Measurements from ENCODE around the gene TMEM14B.

TMEM14B gene

DNA sequence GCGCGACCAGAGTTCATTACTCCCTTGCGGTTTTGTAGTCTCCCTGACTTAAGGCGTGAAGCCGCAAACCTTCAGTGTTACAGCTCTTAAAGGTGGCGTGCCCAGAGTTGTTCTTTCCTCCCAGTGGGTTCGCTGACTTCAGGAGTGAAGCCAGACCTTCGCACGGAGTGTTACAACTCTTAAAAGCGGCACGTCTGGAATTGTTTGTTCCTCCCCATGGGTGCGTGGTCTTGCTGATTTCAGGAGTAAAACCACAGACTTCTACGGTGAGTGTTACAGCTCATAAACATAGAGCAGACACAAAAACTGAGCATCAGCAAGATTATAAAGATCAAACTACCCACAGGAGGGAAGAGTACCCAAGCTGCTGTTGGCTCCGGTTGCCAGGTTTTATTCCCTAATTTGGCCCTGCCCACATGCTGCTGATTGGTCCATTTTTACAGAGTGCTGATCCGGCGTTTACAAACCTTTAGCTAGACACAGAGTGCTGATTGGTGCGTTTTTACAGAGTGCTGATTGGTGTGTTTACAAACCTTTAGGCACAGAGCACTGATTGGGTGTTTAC lies 14.4 kb upstream of the TMEM14B start:
- no peak for DNase-seq (ENCODE audit: low read depth in 1 of 2, low spot score in 1 of 2)
- TF ChIP-seq, protein P1, sequence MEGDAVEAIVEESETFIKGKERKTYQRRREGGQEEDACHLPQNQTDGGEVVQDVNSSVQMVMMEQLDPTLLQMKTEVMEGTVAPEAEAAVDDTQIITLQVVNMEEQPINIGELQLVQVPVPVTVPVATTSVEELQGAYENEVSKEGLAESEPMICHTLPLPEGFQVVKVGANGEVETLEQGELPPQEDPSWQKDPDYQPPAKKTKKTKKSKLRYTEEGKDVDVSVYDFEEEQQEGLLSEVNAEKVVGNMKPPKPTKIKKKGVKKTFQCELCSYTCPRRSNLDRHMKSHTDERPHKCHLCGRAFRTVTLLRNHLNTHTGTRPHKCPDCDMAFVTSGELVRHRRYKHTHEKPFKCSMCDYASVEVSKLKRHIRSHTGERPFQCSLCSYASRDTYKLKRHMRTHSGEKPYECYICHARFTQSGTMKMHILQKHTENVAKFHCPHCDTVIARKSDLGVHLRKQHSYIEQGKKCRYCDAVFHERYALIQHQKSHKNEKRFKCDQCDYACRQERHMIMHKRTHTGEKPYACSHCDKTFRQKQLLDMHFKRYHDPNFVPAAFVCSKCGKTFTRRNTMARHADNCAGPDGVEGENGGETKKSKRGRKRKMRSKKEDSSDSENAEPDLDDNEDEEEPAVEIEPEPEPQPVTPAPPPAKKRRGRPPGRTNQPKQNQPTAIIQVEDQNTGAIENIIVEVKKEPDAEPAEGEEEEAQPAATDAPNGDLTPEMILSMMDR (IDR thresholded peaks at IDR 0.05; ENCODE audit: insufficient read depth, low read length): no peak
- TF ChIP-seq GABPA (IDR thresholded peaks at IDR 0.05; ENCODE audit: low read depth) (no peak), SPI1 (IDR thresholded peaks at IDR 0.05; ENCODE audit: borderline replicate concordance, low read depth) (no peak), POLR2AphosphoS5 (IDR thresholded peaks at IDR 0.05; ENCODE audit: low read depth) (no peak)
- TF ChIP-seq, protein P2, sequence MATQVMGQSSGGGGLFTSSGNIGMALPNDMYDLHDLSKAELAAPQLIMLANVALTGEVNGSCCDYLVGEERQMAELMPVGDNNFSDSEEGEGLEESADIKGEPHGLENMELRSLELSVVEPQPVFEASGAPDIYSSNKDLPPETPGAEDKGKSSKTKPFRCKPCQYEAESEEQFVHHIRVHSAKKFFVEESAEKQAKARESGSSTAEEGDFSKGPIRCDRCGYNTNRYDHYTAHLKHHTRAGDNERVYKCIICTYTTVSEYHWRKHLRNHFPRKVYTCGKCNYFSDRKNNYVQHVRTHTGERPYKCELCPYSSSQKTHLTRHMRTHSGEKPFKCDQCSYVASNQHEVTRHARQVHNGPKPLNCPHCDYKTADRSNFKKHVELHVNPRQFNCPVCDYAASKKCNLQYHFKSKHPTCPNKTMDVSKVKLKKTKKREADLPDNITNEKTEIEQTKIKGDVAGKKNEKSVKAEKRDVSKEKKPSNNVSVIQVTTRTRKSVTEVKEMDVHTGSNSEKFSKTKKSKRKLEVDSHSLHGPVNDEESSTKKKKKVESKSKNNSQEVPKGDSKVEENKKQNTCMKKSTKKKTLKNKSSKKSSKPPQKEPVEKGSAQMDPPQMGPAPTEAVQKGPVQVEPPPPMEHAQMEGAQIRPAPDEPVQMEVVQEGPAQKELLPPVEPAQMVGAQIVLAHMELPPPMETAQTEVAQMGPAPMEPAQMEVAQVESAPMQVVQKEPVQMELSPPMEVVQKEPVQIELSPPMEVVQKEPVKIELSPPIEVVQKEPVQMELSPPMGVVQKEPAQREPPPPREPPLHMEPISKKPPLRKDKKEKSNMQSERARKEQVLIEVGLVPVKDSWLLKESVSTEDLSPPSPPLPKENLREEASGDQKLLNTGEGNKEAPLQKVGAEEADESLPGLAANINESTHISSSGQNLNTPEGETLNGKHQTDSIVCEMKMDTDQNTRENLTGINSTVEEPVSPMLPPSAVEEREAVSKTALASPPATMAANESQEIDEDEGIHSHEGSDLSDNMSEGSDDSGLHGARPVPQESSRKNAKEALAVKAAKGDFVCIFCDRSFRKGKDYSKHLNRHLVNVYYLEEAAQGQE (IDR thresholded peaks at IDR 0.05; ENCODE audit: insufficient replicate concordance, low read depth): no peak
- Histone ChIP-seq H3K27me3 (ENCODE audit: insufficient read depth, poor library complexity, severe bottlenecking) (no peaks in the 10 kb centered on the region), H3K27ac (replicated peaks) (no peak overlapping the region), H3K4me3 (replicated peaks; ENCODE audit: insufficient read depth, low read length) (no peak overlapping the region)

GRCh38 chr6:10733863-10734262 lies 13.7 kb upstream of the TMEM14B start:
- Histone ChIP-seq H3K27ac (replicated peaks) (no peak overlapping the region), H3K4me3 (replicated peaks; ENCODE audit: insufficient read depth, low read length) (no peak overlapping the region), H3K27me3 (ENCODE audit: insufficient read depth, poor library complexity, severe bottlenecking) (no peaks in the 10 kb centered on the region)
- TF ChIP-seq, protein P1 (IDR thresholded peaks at IDR 0.05; ENCODE audit: insufficient read depth, low read length): no peak
- TF ChIP-seq POLR2AphosphoS5 (IDR thresholded peaks at IDR 0.05; ENCODE audit: low read depth) (no peak), SPI1 (IDR thresholded peaks at IDR 0.05; ENCODE audit: borderline replicate concordance, low read depth) (no peak), GABPA (IDR thresholded peaks at IDR 0.05; ENCODE audit: low read depth) (no peak)
- TF ChIP-seq, protein P2 (IDR thresholded peaks at IDR 0.05; ENCODE audit: insufficient replicate concordance, low read depth): no peak
- DNase-seq (ENCODE audit: low read depth in 1 of 2, low spot score in 1 of 2): no peak

- TF ChIP-seq SPI1 (IDR thresholded peaks at IDR 0.05; ENCODE audit: borderline replicate concordance, low read depth): no peak
- TF ChIP-seq, protein P1 (IDR thresholded peaks at IDR 0.05; ENCODE audit: insufficient read depth, low read length): no peak
- no peak for TF ChIP-seq GABPA (IDR thresholded peaks at IDR 0.05; ENCODE audit: low read depth)
- TF ChIP-seq, protein P2 (IDR thresholded peaks at IDR 0.05; ENCODE audit: insufficient replicate concordance, low read depth): no peak
- no peak for TF ChIP-seq POLR2AphosphoS5 (IDR thresholded peaks at IDR 0.05; ENCODE audit: low read depth)
- Histone ChIP-seq H3K27ac (replicated peaks) (no peak overlapping the region), H3K27me3 (ENCODE audit: insufficient read depth, poor library complexity, severe bottlenecking) (no peaks in the 10 kb centered on the region), H3K4me3 (replicated peaks; ENCODE audit: insufficient read depth, low read length) (no peak overlapping the region)
- no peak for DNase-seq (ENCODE audit: low read depth in 1 of 2, low spot score in 1 of 2)
These were observed 10.9 kb upstream of the TMEM14B start for GRCh38 chr6:10736731-10737130.

All from HL-60 (cell line).